Activated T-helper 17 cell treated with anti-CD3 and anti-CD28 coated beads, Interleukin-2, amount 50 U/mL, for 72 hours (primary cell): Measurements from ENCODE around the gene UMAD1. TPM values are rescaled to one million over a fixed set of nuclear protein-coding genes. Genes with fewer than 3 reads are reported as not detected.
"Not testable (repeated sequence)": the region's sequence is repeated elsewhere in the genome, so short reads cannot be mapped to it uniquely, and the experiment has no call there.

Source experiments
- ATAC-seq: fragments of 150-1000 bp; cut with Tn5 transposase; replicated peaks from 2 replicates; pipeline ENCODE4 v1.10.0; 2021; ENCODE audit warnings: mild to moderate bottlenecking, moderate library complexity
- H3K27ac Mint-ChIP-seq: one replicate; pipeline ENCODE4 v1.8.0; 2022; ENCODE audit warnings: mixed read lengths
- H3K27me3 Mint-ChIP-seq: one replicate; pipeline ENCODE4 v1.8.0; 2022; ENCODE audit warnings: mixed read lengths
- H3K36me3 Mint-ChIP-seq: one replicate; pipeline ENCODE4 v1.8.0; 2022; ENCODE audit warnings: low read depth, mild to moderate bottlenecking, mixed read lengths
- H3K4me1 Mint-ChIP-seq: one replicate; pipeline ENCODE4 v1.8.0; 2022; ENCODE audit warnings: mixed read lengths
- H3K4me3 Mint-ChIP-seq: one replicate; pipeline ENCODE4 v1.8.0; 2022; ENCODE audit warnings: mild to moderate bottlenecking, mixed read lengths
- H3K9me3 Mint-ChIP-seq: one replicate; pipeline ENCODE4 v1.8.0; 2022; ENCODE audit warnings: mixed read lengths
- total RNA-seq, 2 donors: library from RNA; stranded (reverse); gene quantifications; one replicate each; pipeline ENCODE4 v1.2.3, GENCODE V29; 2022

Gene UMAD1
- total RNA-seq, 2 donors from 2014 or later: 9.4 to 11.7 TPM

- Mint-ChIP-seq H3K9me3 (no peaks in the 10 kb centered on the region), H3K27me3 (no peaks in the 10 kb centered on the region), H3K4me3 (peak overlapping the region; percentile 97), H3K4me1 (peaks cover 24% of the 10 kb centered on the region), H3K36me3 (peaks cover 86% of the 10 kb centered on the region), H3K27ac (peak overlapping the region; percentile 98)
- no peak for ATAC-seq
Observed at GRCh38 chr7:7639421-7639820, 1.1 kb upstream of the UMAD1 start.

- peaks cover 24% of the 10 kb centered on the region for H3K4me1 Mint-ChIP-seq
- peak overlapping the region; percentile 97 for H3K4me3 Mint-ChIP-seq
- H3K27ac Mint-ChIP-seq: peak overlapping the region; percentile 98
- peaks cover 90% of the 10 kb centered on the region for H3K36me3 Mint-ChIP-seq
- no peaks in the 10 kb centered on the region for H3K9me3 Mint-ChIP-seq
- no peaks in the 10 kb centered on the region for H3K27me3 Mint-ChIP-seq
- ATAC-seq: peak; percentile 52
Observed at GRCh38 chr7:7639847-7640220, 718 bp upstream of the UMAD1 start.

DNA sequence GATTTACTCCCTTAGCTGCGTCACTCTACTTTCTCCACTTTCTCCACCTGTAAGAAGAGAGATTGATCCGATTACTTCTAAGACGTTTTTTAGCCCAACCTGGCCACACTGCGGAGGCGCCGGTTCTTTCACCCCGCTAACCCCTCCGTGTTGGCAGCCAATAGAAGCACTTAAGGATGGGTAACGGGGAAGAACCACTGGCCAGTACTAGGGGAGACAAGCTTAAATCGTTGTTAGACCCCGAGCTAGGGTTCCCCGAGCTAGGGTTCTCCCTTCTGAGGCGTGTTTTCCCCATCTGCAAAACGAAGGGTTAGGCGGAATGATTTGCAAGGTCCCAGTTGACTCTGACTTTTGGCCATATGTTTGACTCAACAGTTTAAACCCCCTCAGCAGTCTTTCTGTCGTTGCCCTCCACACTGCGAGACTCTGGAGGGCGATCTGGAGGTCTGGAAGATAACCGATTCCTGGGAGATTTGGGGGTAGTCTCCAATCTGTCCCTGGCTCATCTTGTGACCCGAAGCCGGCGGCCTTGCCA, 644 bp downstream of the UMAD1 start:
- no peaks in the 10 kb centered on the region for H3K9me3 Mint-ChIP-seq
- peak; percentile 13 for ATAC-seq
- H3K4me3 Mint-ChIP-seq: peak overlapping the region; percentile 97
- H3K27ac Mint-ChIP-seq: peak overlapping the region; percentile 98
- H3K4me1 Mint-ChIP-seq: peaks cover 30% of the 10 kb centered on the region
- peaks cover 94% of the 10 kb centered on the region for H3K36me3 Mint-ChIP-seq
- no peaks in the 10 kb centered on the region for H3K27me3 Mint-ChIP-seq

DNA sequence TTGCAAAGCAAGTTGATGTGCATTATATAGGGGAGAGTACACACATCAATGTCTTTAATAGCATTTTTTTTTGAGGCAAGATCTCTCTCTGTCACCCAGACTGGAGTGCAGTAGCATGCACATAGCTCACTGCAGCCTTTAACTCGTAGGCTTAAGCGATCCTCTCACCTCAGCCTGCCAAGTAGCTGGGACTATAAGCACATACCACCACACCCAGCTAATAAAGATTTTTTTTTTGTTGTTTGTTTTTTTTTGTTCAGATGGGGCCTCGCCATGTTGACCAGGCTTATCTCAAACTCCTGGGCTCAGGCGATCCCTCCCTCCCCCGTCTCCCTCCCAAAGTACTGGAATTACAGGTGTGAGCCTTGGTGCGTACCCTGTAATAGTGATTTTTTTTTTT, 1.5 kb downstream of the UMAD1 start:
- Mint-ChIP-seq H3K36me3 (peaks cover 93% of the 10 kb centered on the region), H3K27me3 (no peaks in the 10 kb centered on the region), H3K4me1 (peaks cover 38% of the 10 kb centered on the region), H3K4me3 (peak overlapping the region; percentile 97), H3K27ac (peak overlapping the region; percentile 98), H3K9me3 (no peaks in the 10 kb centered on the region)
- ATAC-seq: no peak

DNA sequence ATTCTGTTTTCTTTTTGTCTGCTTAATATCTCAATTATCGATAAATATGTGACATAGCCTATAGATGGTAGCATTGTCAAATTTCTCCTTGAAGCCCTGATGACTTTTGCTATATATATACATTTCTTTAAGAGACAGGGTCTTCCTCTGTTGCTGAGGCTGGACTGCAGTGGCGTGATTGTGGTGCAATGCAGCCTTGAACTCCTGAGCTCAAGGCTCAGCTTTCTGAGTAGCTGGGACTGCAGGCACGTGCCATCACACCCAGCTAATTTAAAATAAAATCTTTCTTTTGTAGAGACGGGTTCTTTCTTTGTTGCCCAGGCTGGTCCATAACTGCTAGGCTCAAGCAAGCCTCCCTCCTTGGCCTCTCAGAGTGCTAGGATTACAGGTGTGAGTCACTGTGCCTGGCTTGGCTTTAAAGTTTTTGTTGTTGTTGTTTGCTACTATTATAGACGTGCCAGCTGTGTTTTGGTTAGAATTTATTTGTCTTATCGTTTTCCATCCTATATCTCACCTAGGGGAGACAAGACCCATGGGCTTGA, 7.0 kb downstream of the UMAD1 start:
- no peaks in the 10 kb centered on the region for H3K9me3 Mint-ChIP-seq
- no peak overlapping the region for H3K27ac Mint-ChIP-seq
- H3K4me1 Mint-ChIP-seq: peaks cover 42% of the 10 kb centered on the region
- no peaks in the 10 kb centered on the region for H3K27me3 Mint-ChIP-seq
- H3K36me3 Mint-ChIP-seq: peaks cover 42% of the 10 kb centered on the region
- ATAC-seq: no peak
- H3K4me3 Mint-ChIP-seq: no peak overlapping the region

GRCh38 chr7:7650682-7651206, 10.2 kb downstream of the UMAD1 start:
- Mint-ChIP-seq H3K27ac (no peak overlapping the region), H3K36me3 (peaks cover 18% of the 10 kb centered on the region), H3K9me3 (no peaks in the 10 kb centered on the region), H3K27me3 (no peaks in the 10 kb centered on the region), H3K4me1 (peaks cover 33% of the 10 kb centered on the region), H3K4me3 (no peak overlapping the region)
- no peak for ATAC-seq

DNA sequence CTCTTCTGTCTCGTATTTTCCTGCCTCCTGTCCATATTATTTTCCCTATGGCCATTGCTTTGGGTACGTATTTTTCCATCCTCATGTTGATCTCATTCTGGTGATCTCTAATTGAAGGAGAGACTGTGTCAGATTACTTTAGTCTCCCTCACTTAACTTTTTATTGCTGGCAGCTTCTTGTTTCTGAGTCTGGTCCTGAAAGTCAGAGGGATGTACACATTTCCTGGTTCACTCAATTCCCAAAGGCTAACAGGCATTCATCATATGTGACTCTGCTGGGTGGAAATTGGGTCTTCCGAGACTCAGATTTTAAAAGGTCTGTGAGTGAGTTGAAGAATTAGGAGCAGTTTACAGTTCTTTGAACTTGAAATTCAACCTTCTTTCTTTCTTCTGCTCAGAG, 10.9 kb downstream of the UMAD1 start:
- peaks cover 18% of the 10 kb centered on the region for H3K36me3 Mint-ChIP-seq
- H3K9me3 Mint-ChIP-seq: no peaks in the 10 kb centered on the region
- no peaks in the 10 kb centered on the region for H3K27me3 Mint-ChIP-seq
- peaks cover 25% of the 10 kb centered on the region for H3K4me1 Mint-ChIP-seq
- no peak for ATAC-seq
- no peak overlapping the region for H3K4me3 Mint-ChIP-seq
- H3K27ac Mint-ChIP-seq: no peak overlapping the region

DNA sequence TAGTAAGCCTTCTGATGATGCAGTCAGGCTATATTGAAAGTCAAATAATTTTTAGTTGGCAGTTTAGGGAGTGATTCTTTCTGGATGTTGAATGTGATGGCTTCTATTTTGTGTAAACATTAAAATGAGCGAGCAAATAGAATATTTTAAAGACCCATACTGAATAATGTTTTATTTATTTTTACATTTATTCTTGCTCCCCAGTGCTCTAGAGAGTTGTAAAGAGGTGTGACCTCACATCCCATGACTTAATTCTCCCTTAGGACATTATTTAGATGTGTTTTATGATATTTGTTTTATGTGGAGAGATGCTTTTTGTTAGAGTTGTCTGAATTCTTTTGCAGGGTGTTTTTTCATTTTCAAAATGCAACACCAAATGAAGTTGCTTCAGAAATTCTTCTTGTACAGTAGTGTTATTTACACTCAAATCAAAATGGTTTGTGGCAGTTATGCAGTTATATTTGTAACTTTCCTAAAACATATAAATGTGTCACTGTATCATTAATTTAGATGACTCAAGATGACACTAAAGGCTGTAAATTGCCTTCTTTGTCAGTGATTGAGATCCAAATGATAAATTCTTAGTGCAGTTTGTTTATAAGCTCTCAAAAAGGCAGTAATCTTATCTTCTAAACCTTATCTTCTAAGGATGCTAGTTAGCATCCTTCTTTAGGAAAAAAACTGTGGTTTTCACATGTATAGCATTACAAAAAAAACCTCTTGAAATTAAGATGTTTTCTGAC, 12.4 kb downstream of the UMAD1 start:
- Mint-ChIP-seq H3K9me3 (peaks cover 5% of the 10 kb centered on the region), H3K36me3 (peaks cover 25% of the 10 kb centered on the region), H3K27me3 (no peaks in the 10 kb centered on the region), H3K27ac (no peak overlapping the region), H3K4me3 (no peak overlapping the region), H3K4me1 (peaks cover 18% of the 10 kb centered on the region)
- ATAC-seq: no peak

DNA sequence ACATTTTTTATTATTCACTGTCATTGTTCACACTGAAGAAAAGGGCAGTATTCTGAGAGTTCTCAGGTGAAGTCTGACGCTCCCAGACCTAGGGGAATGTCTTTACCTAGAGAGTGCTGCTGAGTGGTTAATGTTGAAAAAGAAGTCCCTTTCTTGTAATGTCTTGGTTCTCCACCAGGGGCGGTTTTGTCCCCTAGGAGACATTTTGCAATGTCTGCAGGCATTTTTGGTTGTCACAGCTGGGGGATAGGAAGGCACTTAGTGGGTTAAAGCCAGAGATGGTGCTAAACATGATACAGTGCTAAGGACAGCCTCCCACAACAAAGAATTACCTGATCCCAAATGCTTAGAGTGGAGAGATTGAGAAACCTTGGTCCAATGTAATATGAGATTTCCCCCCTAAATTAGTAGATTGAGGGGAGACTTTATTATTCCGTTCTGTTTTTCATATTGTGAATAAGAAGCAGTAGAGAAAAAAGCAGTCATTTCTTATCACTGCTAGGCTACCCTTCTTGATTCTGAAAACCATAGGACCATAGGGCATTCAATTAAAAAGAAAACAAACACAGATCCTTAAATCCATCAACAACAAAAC, 13.1 kb downstream of the UMAD1 start:
- H3K27ac Mint-ChIP-seq: no peak overlapping the region

GRCh38 chr7:7654964-7655715, 14.6 kb downstream of the UMAD1 start:
- no peak for ATAC-seq
- Mint-ChIP-seq H3K36me3 (peaks cover 25% of the 10 kb centered on the region), H3K4me3 (no peak overlapping the region), H3K27ac (no peak overlapping the region), H3K27me3 (no peaks in the 10 kb centered on the region), H3K9me3 (peaks cover 12% of the 10 kb centered on the region), H3K4me1 (peaks cover 24% of the 10 kb centered on the region)

More for the DNA sequence above, 13.1 kb downstream of the UMAD1 start:
- peaks cover 18% of the 10 kb centered on the region for H3K4me1 Mint-ChIP-seq
- no peak overlapping the region for H3K4me3 Mint-ChIP-seq
- H3K36me3 Mint-ChIP-seq: peaks cover 25% of the 10 kb centered on the region
- H3K9me3 Mint-ChIP-seq: peaks cover 5% of the 10 kb centered on the region
- peak; percentile 19 for ATAC-seq
- no peaks in the 10 kb centered on the region for H3K27me3 Mint-ChIP-seq

GRCh38 chr7:7656459-7656858, 15.9 kb downstream of the UMAD1 start:
- H3K27ac Mint-ChIP-seq, H3K4me3 Mint-ChIP-seq, ATAC-seq, H3K27me3 Mint-ChIP-seq: not testable (repeated sequence)
- Mint-ChIP-seq H3K4me1 (peaks cover 33% of the 10 kb centered on the region), H3K9me3 (peaks cover 12% of the 10 kb centered on the region), H3K36me3 (peaks cover 25% of the 10 kb centered on the region)

GRCh38 chr7:7662527-7662926, 22.0 kb downstream of the UMAD1 start:
- Mint-ChIP-seq H3K4me3 (no peak overlapping the region), H3K27ac (no peak overlapping the region), H3K27me3 (no peaks in the 10 kb centered on the region), H3K9me3 (peaks cover 9% of the 10 kb centered on the region), H3K4me1 (peaks cover 22% of the 10 kb centered on the region), H3K36me3 (peaks cover 1% of the 10 kb centered on the region)
- no peak for ATAC-seq

GRCh38 chr7:7664291-7664690, 23.7 kb downstream of the UMAD1 start:
- H3K27me3 Mint-ChIP-seq: no peaks in the 10 kb centered on the region

DNA sequence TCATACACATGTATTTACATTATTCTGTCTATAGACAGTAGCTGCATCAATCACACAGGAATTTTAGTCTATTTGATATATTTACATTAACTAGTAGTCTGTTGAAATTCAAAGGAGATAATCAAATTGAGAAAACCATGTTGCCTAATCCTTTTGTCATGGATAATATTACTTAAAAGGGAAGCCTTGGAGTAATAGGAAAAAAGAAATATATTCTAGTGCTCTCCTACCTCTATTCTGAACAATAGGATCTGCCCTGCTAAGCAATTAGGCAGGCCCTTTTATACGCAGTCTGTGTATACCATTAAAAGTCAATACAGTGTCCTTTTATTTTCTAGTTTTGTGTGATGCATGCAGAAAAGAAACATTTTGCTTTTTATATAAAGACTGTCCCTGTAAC, 24.5 kb downstream of the UMAD1 start:
- Mint-ChIP-seq H3K4me3 (no peak overlapping the region), H3K27me3 (no peaks in the 10 kb centered on the region), H3K4me1 (peaks cover 15% of the 10 kb centered on the region), H3K36me3 (no peaks in the 10 kb centered on the region), H3K9me3 (no peaks in the 10 kb centered on the region), H3K27ac (no peak overlapping the region)
- ATAC-seq: no peak

More at GRCh38 chr7:7664291-7664690, 23.7 kb downstream of the UMAD1 start:
- no peak for ATAC-seq
- Mint-ChIP-seq H3K4me3 (no peak overlapping the region), H3K4me1 (peaks cover 21% of the 10 kb centered on the region), H3K9me3 (peaks cover 2% of the 10 kb centered on the region), H3K36me3 (no peaks in the 10 kb centered on the region), H3K27ac (no peak overlapping the region)
